GM19351 (cell line): ENCODE results near the gene MYOC.
"Not testable (repeated sequence)": the region's sequence is repeated elsewhere in the genome, so short reads cannot be mapped to it uniquely, and the experiment has no call there.

Source experiments
- ATAC-seq: cut with Tn5 transposase; IDR thresholded peaks from one replicate; pipeline ENCODE4 v1.9.1; 2021; ENCODE audit warnings: mild to moderate bottlenecking, moderate library complexity; ENCODE audit not compliant: unreplicated experiment

Gene MYOC

DNA sequence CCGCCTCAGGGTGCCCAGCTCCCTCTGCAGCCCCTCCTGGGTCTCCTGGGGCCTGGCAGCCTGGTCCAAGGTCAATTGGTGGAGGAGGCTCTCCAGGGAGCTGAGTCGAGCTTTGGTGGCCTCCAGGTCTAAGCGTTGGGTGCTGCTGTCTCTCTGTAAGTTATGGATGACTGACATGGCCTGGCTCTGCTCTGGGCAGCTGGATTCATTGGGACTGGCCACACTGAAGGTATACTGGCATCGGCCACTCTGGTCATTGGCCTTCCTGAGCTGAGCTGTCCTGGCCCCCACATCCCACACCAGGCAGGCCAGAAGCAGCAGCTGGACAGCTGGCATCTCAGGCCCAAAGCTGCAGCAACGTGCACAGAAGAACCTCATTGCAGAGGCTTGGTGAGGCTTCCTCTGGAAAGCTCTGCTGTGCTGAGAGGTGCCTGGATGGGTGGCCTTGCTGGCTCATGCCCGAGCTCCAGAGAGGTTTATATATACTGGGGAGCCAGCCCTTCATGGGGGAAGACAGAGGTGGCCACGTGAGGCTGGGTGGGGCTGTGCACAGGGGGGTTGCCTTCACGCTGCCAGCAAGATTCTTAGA lies at the start of gene MYOC:
MYOC (minus strand) TSS at position 455 of the 589 bp plus-strand sequence; CDS start at position 378, 77 bp downstream.
- ATAC-seq: no peak

- ATAC-seq: no peak
Measured at GRCh38 chr1:171699531-171699930, 47.0 kb upstream of the MYOC start.

DNA sequence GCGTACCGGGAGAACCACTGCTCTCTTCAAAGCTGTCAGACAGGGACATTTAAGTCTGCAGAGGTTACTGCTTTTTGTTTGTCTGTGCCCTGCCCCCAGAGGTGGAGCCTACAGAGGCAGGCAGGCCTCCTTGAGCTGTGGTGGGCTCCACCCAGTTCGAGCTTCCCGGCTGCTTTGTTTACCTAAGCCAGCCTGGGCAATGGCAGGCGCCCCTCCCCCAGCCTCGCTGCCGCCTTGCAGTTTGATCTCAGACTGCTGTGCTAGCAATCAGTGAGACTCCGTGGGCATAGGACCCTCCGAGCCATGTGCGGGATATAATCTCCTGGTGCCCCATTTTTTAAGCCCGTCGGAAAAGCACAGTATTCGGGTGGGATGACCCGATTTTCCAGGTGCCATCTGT lies 43.3 kb upstream of the MYOC start:
- ATAC-seq: not testable (repeated sequence)

GRCh38 chr1:171693541-171693940 lies 41.1 kb upstream of the MYOC start:
- not testable (repeated sequence) for ATAC-seq

GRCh38 chr1:171683870-171684269 lies 31.4 kb upstream of the MYOC start:
- no peak for ATAC-seq

GRCh38 chr1:171680339-171680738 lies 27.9 kb upstream of the MYOC start:
- no peak for ATAC-seq

- no peak for ATAC-seq
Measured at GRCh38 chr1:171676823-171677222, 24.3 kb upstream of the MYOC start.

GRCh38 chr1:171674431-171675405 lies 22.2 kb upstream of the MYOC start:
- no peak for ATAC-seq

DNA sequence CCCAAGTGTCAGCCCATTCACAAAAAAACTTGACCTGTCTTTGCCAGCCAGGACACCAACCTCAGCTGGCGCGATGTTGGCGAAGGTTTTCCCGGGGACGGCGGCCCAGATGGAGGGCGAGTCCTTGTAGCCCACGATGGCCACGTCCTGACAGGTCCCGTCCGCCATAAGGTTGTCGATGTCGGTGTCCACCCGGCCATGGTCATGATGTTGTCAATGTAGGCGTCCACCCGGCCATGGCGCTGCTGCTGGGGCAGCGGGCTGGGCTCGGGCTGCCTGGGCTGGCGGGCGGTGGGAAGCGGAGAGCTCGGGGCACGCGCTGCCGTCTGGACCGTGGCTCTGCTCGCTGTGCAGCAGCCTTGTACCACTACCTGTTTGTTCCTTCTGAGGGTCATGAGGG lies 18.3 kb upstream of the MYOC start:
- ATAC-seq: no peak

GRCh38 chr1:171668372-171668771 lies 15.9 kb upstream of the MYOC start:
- no peak for ATAC-seq

- ATAC-seq: no peak
Measured at GRCh38 chr1:171666114-171666769, 13.8 kb upstream of the MYOC start.

DNA sequence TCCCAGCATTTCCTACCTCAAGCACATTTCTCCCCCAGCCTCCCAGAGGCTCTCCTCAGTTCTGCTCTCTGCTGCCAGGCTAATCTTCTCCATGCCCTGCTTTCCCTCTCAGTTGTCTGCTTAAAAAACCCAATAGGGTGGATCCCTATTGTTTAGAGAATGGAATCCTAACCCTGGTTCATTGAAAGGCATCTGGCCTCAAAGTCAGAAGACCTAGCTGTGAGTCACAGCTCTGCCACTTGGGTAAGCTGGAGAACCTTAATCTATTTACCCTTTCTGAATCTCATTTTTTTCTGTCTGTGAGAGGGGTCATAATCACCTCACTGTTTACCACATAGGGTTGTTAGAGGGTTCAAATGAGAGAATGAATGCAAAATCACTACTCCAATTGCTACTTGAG lies 12.5 kb upstream of the MYOC start:
- no peak for ATAC-seq

- ATAC-seq: no peak
Measured at GRCh38 chr1:171663854-171664575, 11.5 kb upstream of the MYOC start.

GRCh38 chr1:171663036-171663853 lies 10.8 kb upstream of the MYOC start:
- ATAC-seq: no peak

DNA sequence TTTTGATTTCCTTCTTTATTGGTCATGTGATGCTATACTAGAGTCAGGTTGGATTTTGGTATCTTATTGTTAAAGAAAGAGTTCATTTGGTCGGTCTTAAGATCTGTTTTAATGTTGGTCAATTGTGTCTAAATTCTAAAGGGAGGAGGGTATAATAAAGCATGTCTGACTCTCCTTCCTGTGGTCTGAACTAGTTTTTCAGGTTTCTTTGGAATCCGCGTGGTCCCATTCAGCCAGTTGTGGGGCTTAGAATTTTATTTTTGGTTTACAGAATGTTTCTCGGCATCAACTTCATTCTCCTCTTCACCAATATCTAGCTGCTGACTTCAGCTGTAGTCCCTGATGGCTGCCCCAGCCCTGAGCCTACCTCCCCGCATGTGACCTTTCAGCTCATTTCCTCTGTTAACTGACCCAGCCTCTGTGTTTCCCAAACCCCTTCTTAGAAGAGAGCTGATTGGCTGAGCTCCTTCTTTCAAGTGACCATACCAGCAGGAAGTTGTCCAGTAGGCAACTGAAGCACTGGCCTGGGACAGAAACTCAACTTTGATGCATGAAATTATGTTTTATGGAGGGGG lies 8.7 kb upstream of the MYOC start:
- no peak for ATAC-seq

DNA sequence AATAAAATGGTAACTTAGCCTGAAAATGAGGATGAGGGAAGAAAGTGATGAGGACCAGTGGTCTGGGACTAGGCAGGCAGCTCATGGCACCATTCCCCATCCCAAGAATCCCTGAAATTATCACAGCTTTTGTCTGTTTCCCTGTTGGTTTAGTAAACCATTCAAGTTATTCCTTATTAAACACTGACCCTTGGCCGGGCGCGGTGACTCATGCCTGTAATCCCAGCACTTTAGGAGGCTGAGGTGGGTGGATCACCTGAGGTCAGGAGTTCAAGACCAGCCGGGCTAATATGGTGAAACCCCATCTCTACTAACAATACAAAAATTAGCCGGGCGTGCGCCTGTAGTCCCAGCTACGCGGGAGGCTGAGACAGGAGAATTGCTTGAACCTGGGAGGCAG lies 3.7 kb upstream of the MYOC start:
- not testable (repeated sequence) for ATAC-seq

GRCh38 chr1:171655746-171656116 lies 3.2 kb upstream of the MYOC start:
- ATAC-seq: peak; percentile 9

GRCh38 chr1:171654942-171655745 lies 2.7 kb upstream of the MYOC start:
- ATAC-seq: peak; percentile 92
